Astrocyte (in vitro differentiated cells and primary cell): ENCODE measurements around the gene CELF3. TPM values are rescaled to one million over a fixed set of nuclear protein-coding genes. Genes with fewer than 3 reads are reported as not detected.

Source experiments
- DNase-seq: peaks from one replicate; pipeline ENCODE4 v3.0.0-alpha.2; 2010; ENCODE audit warnings: low read depth
- FAIRE-seq: peaks from 2 replicates; lab custom pipeline; 2011; peaks lifted over from hg19 to GRCh38; lab: Jason Lieb, UNC
- H2AFZ ChIP-seq: 2 replicates; pipeline ENCODE4 v1.6.0; 2012; ENCODE audit warnings: low read depth, low read length, inconsistent platforms
- H3K27ac ChIP-seq: 2 replicates; pipeline ENCODE4 v1.5.1; 2011; ENCODE audit warnings: low read depth, low read length, inconsistent platforms
- H3K27me3 ChIP-seq: 2 replicates; pipeline ENCODE4 v1.6.0; 2011; ENCODE audit warnings: low read length, inconsistent platforms; ENCODE audit not compliant: insufficient read depth
- H3K36me3 ChIP-seq: 2 replicates; pipeline ENCODE4 v1.5.1; 2011; ENCODE audit warnings: low read length, inconsistent platforms; ENCODE audit not compliant: insufficient read depth
- H3K4me1 ChIP-seq: 2 replicates; pipeline ENCODE4 v1.5.1; 2011; ENCODE audit warnings: low read length, inconsistent platforms; ENCODE audit not compliant: insufficient read depth
- H3K4me2 ChIP-seq: 2 replicates; pipeline ENCODE4 v1.6.0; 2012; ENCODE audit warnings: low read length, inconsistent platforms
- H3K4me3 ChIP-seq: 2 replicates; pipeline ENCODE4 v1.5.1; 2011; ENCODE audit warnings: low read depth, mild to moderate bottlenecking, low read length, inconsistent platforms; ENCODE audit not compliant: insufficient read depth
- H3K79me2 ChIP-seq: 2 replicates; pipeline ENCODE4 v1.6.0; 2012; ENCODE audit warnings: mild to moderate bottlenecking, low read length, inconsistent platforms; ENCODE audit not compliant: insufficient read depth
- H3K9ac ChIP-seq: 2 replicates; pipeline ENCODE4 v1.6.0; 2012; ENCODE audit warnings: mild to moderate bottlenecking, low read length, inconsistent platforms
- H3K9me3 ChIP-seq: 2 replicates; pipeline ENCODE4 v1.5.1; 2012; ENCODE audit warnings: low read depth, mild to moderate bottlenecking, low read length, inconsistent platforms; ENCODE audit not compliant: insufficient read depth
- H4K20me1 ChIP-seq: 2 replicates; pipeline ENCODE4 v1.6.0; 2012; ENCODE audit warnings: low read length, inconsistent platforms; ENCODE audit not compliant: insufficient read depth
- H3K27ac Mint-ChIP-seq: one replicate; pipeline ENCODE4 v1.8.0; 2021; ENCODE audit warnings: mild to moderate bottlenecking, mixed read lengths; ENCODE audit not compliant: unreplicated experiment
- H3K27me3 Mint-ChIP-seq: one replicate; pipeline ENCODE4 v1.8.0; 2021; ENCODE audit warnings: low read depth, mixed read lengths; ENCODE audit not compliant: unreplicated experiment
- H3K36me3 Mint-ChIP-seq: one replicate; pipeline ENCODE4 v1.8.0; 2021; ENCODE audit warnings: low read depth, mixed read lengths; ENCODE audit not compliant: unreplicated experiment
- H3K4me1 Mint-ChIP-seq: one replicate; pipeline ENCODE4 v1.8.0; 2021; ENCODE audit warnings: low read depth, mixed read lengths; ENCODE audit not compliant: unreplicated experiment
- H3K4me3 Mint-ChIP-seq: one replicate; pipeline ENCODE4 v1.8.0; 2021; ENCODE audit warnings: mild to moderate bottlenecking, moderate library complexity, mixed read lengths; ENCODE audit not compliant: unreplicated experiment
- H3K9me3 Mint-ChIP-seq: one replicate; pipeline ENCODE4 v1.8.0; 2021; ENCODE audit warnings: mild to moderate bottlenecking, mixed read lengths; ENCODE audit not compliant: unreplicated experiment
- CTCF ChIP-seq: IDR thresholded peaks from 2 replicates; pipeline ENCODE4 v1.5.1; 2011; ENCODE audit warnings: low read depth, mild to moderate bottlenecking, inconsistent platforms, low read length, moderate library complexity; ENCODE audit not compliant: insufficient read depth
- EZH2 ChIP-seq: IDR thresholded peaks from 2 replicates; pipeline ENCODE4 v1.6.1; 2012; ENCODE audit warnings: mild to moderate bottlenecking, low read length, inconsistent platforms; ENCODE audit not compliant: insufficient read depth
- total RNA-seq: library from RNA; stranded (reverse); gene quantifications from 2 replicates; pipeline ENCODE4 v1.2.1, GENCODE V29; 2021

Gene CELF3
- total RNA-seq, 1 donor from 2014 or later = not detected

- H3K27ac Mint-ChIP-seq = no peak overlapping the region
- peaks cover 4% of the 10 kb centered on the region for H3K36me3 Mint-ChIP-seq
- no peak overlapping the region for H3K4me2 ChIP-seq
- no peak overlapping the region for H3K27ac ChIP-seq
- no peak overlapping the region for H2AFZ ChIP-seq
- peaks cover 11% of the 10 kb centered on the region for H3K36me3 ChIP-seq
- H3K9me3 Mint-ChIP-seq = no peaks in the 10 kb centered on the region
- H3K4me3 Mint-ChIP-seq = no peak overlapping the region
- FAIRE-seq (no peak), DNase-seq (no peak)
- peaks cover 4% of the 10 kb centered on the region for H4K20me1 ChIP-seq
- H3K27me3 Mint-ChIP-seq = no peaks in the 10 kb centered on the region
- H3K27me3 ChIP-seq = no peaks in the 10 kb centered on the region
- no peaks in the 10 kb centered on the region for H3K9me3 ChIP-seq
- no peaks in the 10 kb centered on the region for H3K4me1 Mint-ChIP-seq
- TF ChIP-seq CTCF (no peak), EZH2 (no peak)
- no peaks in the 10 kb centered on the region for H3K4me1 ChIP-seq
- H3K4me3 ChIP-seq = no peak overlapping the region
- H3K9ac ChIP-seq = no peak overlapping the region
- no peaks in the 10 kb centered on the region for H3K79me2 ChIP-seq
These were observed 54.9 kb downstream of the CELF3 start for GRCh38 chr1:151661751-151662150.

GRCh38 chr1:151655371-151655770 is 61.2 kb downstream of the CELF3 start:
- no peak overlapping the region for H3K27ac Mint-ChIP-seq
- DNase-seq (no peak), FAIRE-seq (no peak)
- H3K9me3 Mint-ChIP-seq = no peaks in the 10 kb centered on the region
- Histone ChIP-seq H3K79me2 (peaks cover 6% of the 10 kb centered on the region), H3K9me3 (no peaks in the 10 kb centered on the region), H3K4me2 (no peak overlapping the region), H3K4me3 (no peak overlapping the region), H3K27ac (no peak overlapping the region), H3K27me3 (no peaks in the 10 kb centered on the region), H2AFZ (no peak overlapping the region), H3K9ac (no peak overlapping the region), H3K36me3 (peaks cover 4% of the 10 kb centered on the region), H4K20me1 (peaks cover 7% of the 10 kb centered on the region), H3K4me1 (no peaks in the 10 kb centered on the region)
- H3K27me3 Mint-ChIP-seq = no peaks in the 10 kb centered on the region
- no peak overlapping the region for H3K4me3 Mint-ChIP-seq
- H3K36me3 Mint-ChIP-seq = peaks cover 12% of the 10 kb centered on the region
- H3K4me1 Mint-ChIP-seq = peaks cover 9% of the 10 kb centered on the region
- TF ChIP-seq EZH2 (no peak), CTCF (no peak)

GRCh38 chr1:151653397-151653796 is 63.2 kb downstream of the CELF3 start:
- Histone ChIP-seq H3K27me3 (no peaks in the 10 kb centered on the region), H3K4me1 (no peaks in the 10 kb centered on the region), H3K9me3 (no peaks in the 10 kb centered on the region), H3K9ac (no peak overlapping the region), H3K79me2 (peaks cover 6% of the 10 kb centered on the region), H2AFZ (no peak overlapping the region), H4K20me1 (peaks cover 7% of the 10 kb centered on the region), H3K27ac (no peak overlapping the region), H3K36me3 (peaks cover 3% of the 10 kb centered on the region), H3K4me2 (no peak overlapping the region), H3K4me3 (no peak overlapping the region)
- TF ChIP-seq CTCF (no peak), EZH2 (no peak)
- no peak for FAIRE-seq
- Mint-ChIP-seq H3K36me3 (peaks cover 15% of the 10 kb centered on the region), H3K9me3 (no peaks in the 10 kb centered on the region), H3K27ac (peak overlapping the region; percentile 53), H3K4me1 (peaks cover 9% of the 10 kb centered on the region), H3K27me3 (no peaks in the 10 kb centered on the region), H3K4me3 (no peak overlapping the region)
- peak; percentile 42 for DNase-seq

Other genes with a start within 250 kb of the CELF3 start
- gene CGN, start 205.4 kb downstream of the CELF3 start, total RNA-seq = 8.8 and 8.9 TPM in 2 replicates
- 74.1 and 90.6 TPM in 2 replicates for gene TUFT1, start 176.5 kb downstream of the CELF3 start, total RNA-seq
- 53.1 and 54.5 TPM in 2 replicates for gene SNX27, start 104.8 kb downstream of the CELF3 start, total RNA-seq
- gene RIIAD1, start 4.7 kb upstream of the CELF3 start, total RNA-seq = not detected in 2 replicates
- gene MRPL9, start 46.7 kb upstream of the CELF3 start, total RNA-seq = 58.5 and 70.0 TPM in 2 replicates
- gene TDRKH, start 73.7 kb upstream of the CELF3 start, total RNA-seq = 6.7 and 7.5 TPM in 2 replicates
- gene LINGO4, start 88.6 kb upstream of the CELF3 start, total RNA-seq = not detected in 2 replicates
- not detected in 2 replicates for gene RORC, start 115.0 kb upstream of the CELF3 start, total RNA-seq
- gene C2CD4D, start 123.0 kb upstream of the CELF3 start, total RNA-seq = 0.16 and 0.22 TPM in 2 replicates
- not detected in 2 replicates for gene THEM5, start 136.9 kb upstream of the CELF3 start, total RNA-seq
- gene THEM4, start 192.7 kb upstream of the CELF3 start, total RNA-seq = 15.7 and 17.5 TPM in 2 replicates